HEK293T (cell line): ENCODE results near the gene TFB1M.

Source experiments
- BHLHE40 ChIP-seq: fragments of 450-650 bp; IDR thresholded peaks from 2 replicates; pipeline ENCODE4 v1.6.1; 2016; ENCODE audit warnings: mild to moderate bottlenecking, moderate library complexity, borderline replicate concordance
- ELF4 ChIP-seq: fragments of 450-650 bp; IDR thresholded peaks from 2 replicates; pipeline ENCODE4 v1.6.1; 2017; ENCODE audit warnings: antibody characterized with exemption
- FOXA1 ChIP-seq: fragments of 450-650 bp; IDR thresholded peaks from 2 replicates; pipeline ENCODE4 v1.6.1; 2016; ENCODE audit warnings: mild to moderate bottlenecking
- FOXM1 ChIP-seq: fragments of 450-650 bp; IDR thresholded peaks from 2 replicates; pipeline ENCODE4 v1.6.1; 2017; ENCODE audit warnings: mild to moderate bottlenecking, borderline replicate concordance
- HDGF ChIP-seq: fragments of 450-650 bp; IDR thresholded peaks from 2 replicates; pipeline ENCODE4 v1.6.1; 2017; ENCODE audit warnings: antibody characterized with exemption, borderline replicate concordance
- NFRKB ChIP-seq: fragments of 450-650 bp; IDR thresholded peaks from 2 replicates; pipeline ENCODE4 v1.6.1; 2016; ENCODE audit warnings: mild to moderate bottlenecking, moderate library complexity
- TARDBP ChIP-seq: fragments of 450-650 bp; IDR thresholded peaks from 2 replicates; pipeline ENCODE4 v1.6.1; 2016

GRCh38 chr6:155309150-155309549 lies 5.1 kb downstream of the TFB1M start:
- no peak for TF ChIP-seq BHLHE40
- TF ChIP-seq ELF4, result no peak
- no peak for TF ChIP-seq FOXM1
- no peak for TF ChIP-seq HDGF
- no peak for TF ChIP-seq FOXA1
- no peak for TF ChIP-seq TARDBP
- no peak for TF ChIP-seq NFRKB
